Astrocyte of the cerebellum (primary cell): Measurements from ENCODE around the gene GGN.

Experiments used
- DNase-seq: peaks from one replicate; pipeline ENCODE4 v3.0.0-alpha.2; 2011; ENCODE audit warnings: low read depth
- H3K4me3 ChIP-seq: 2 replicates; pipeline ENCODE4 v1.5.1; 2011; ENCODE audit warnings: mild to moderate bottlenecking, low read depth, low read length, moderate library complexity
- CTCF ChIP-seq: IDR thresholded peaks from 2 replicates; pipeline ENCODE4 v1.5.1; 2012; ENCODE audit warnings: low read length, low read depth, moderate library complexity, mild to moderate bottlenecking; ENCODE audit errors: missing control alignments
- in situ Hi-C: cut with HindIII; loops from 2 replicates; pipeline ENCODE4 v1.10.0; 2017; ENCODE audit warnings: low sequenced_read_pairs

GGN gene

GRCh38 chr19:38401148-38401547, 13.3 kb upstream of the GGN start:
- no peak for TF ChIP-seq CTCF
- in situ Hi-C loops: no loop called here
- H3K4me3 ChIP-seq: no peak overlapping the region
- DNase-seq: no peak

- no peak for DNase-seq
- H3K4me3 ChIP-seq: no peak overlapping the region
- in situ Hi-C loops: no loop called here
- TF ChIP-seq CTCF: no peak
Measured at GRCh38 chr19:38400361-38400760, 12.5 kb upstream of the GGN start.

GRCh38 chr19:38399537-38399936, 11.7 kb upstream of the GGN start:
- no peak for DNase-seq
- no peak for TF ChIP-seq CTCF
- in situ Hi-C loops: no loop called here
- H3K4me3 ChIP-seq: no peak overlapping the region

GRCh38 chr19:38399081-38399480, 11.2 kb upstream of the GGN start:
- no peak overlapping the region for H3K4me3 ChIP-seq
- in situ Hi-C loops: no loop called here
- no peak for DNase-seq
- no peak for TF ChIP-seq CTCF

- DNase-seq: no peak
- no peak overlapping the region for H3K4me3 ChIP-seq
- in situ Hi-C loops: no loop called here
- TF ChIP-seq CTCF: no peak
Measured at GRCh38 chr19:38395381-38396114, 7.7 kb upstream of the GGN start.

- no peak for DNase-seq
- in situ Hi-C loops: no loop called here
- no peak overlapping the region for H3K4me3 ChIP-seq
Measured at GRCh38 chr19:38394488-38394887, 6.7 kb upstream of the GGN start.

More at GRCh38 chr19:38394488-38394887, 6.7 kb upstream of the GGN start:
- no peak for TF ChIP-seq CTCF
